ENCODE results near the gene NCAPD3. TPM values are rescaled to one million over a fixed set of nuclear protein-coding genes. Genes with fewer than 3 reads are reported as not detected.

Gene NCAPD3
- total and polyA plus RNA-seq, 2 donors (not counting 1 experiment from before 2014, with no cell fraction given), result 7.4 to 11.4 TPM

- H4K20me1 ChIP-seq (ENCODE audit: control insufficient read depth, extremely low read depth, insufficient read depth, low read length), result no peaks in the 10 kb centered on the region
- no peak overlapping the region for H3K9ac ChIP-seq (ENCODE audit: insufficient read depth, low read length)
- no peak for DNase-seq (ENCODE audit: low read depth in 2 of 2)
- no peak for TF ChIP-seq CTCF (conservative IDR thresholded peaks at IDR 0.05 in 1 of 2, IDR thresholded peaks at IDR 0.05 in 1 of 2; ENCODE audit: low read depth in 1 of 2, low read length in 2 of 2)
- no peak overlapping the region for H3K27ac ChIP-seq (ENCODE audit: insufficient read depth, low read length)
- H3K4me2 ChIP-seq (ENCODE audit: extremely low read depth, insufficient read depth, low read length), result no peak overlapping the region
- H3K36me3 ChIP-seq (ENCODE audit: control insufficient read depth, insufficient read depth, low read length), result peaks cover 4% of the 10 kb centered on the region
- no peaks in the 10 kb centered on the region for H3K27me3 ChIP-seq (ENCODE audit: control insufficient read depth, insufficient read depth, low read length)
- no peaks in the 10 kb centered on the region for H3K9me3 ChIP-seq (ENCODE audit: control insufficient read depth, insufficient read depth, low read depth, low read length)
- no peak overlapping the region for H2AFZ ChIP-seq (ENCODE audit: low read length)
- H3K4me1 ChIP-seq (ENCODE audit: control insufficient read depth, extremely low read depth, insufficient read depth, low read length), result no peaks in the 10 kb centered on the region
- H3K4me3 ChIP-seq (replicated peaks in 1 of 4; ENCODE audit: control extremely low read depth in 1 of 4, insufficient read depth in 1 of 4, low read depth in 3 of 4, low read length in 4 of 4), result no peak overlapping the region
- no peaks in the 10 kb centered on the region for H3K79me2 ChIP-seq (ENCODE audit: control insufficient read depth, insufficient read depth, low read length)
Measured at GRCh38 chr11:134260983-134261382, 37.2 kb upstream of the NCAPD3 start.

DNA sequence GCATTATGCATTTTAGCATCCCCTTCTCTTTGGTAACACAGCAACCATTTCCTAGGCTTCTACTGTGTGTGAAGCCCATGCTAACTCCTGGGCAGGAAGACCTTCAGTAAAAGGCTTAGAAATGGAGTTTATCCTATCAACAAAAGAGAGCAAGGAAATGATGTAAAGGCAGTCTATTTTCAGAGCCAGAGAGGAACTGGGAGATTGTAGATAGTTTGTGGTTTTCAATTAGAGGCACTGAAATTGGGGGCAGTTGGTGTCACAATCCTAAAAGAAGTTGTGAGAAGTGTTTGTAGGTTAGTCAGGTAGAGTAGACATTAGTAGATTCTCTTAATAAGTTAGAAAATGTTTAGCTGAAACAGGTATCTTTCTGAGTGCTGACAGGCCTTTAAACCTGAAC lies 36.7 kb upstream of the NCAPD3 start:
- Histone ChIP-seq H3K4me1 (ENCODE audit: control insufficient read depth, extremely low read depth, insufficient read depth, low read length) (no peaks in the 10 kb centered on the region), H3K27me3 (ENCODE audit: control insufficient read depth, insufficient read depth, low read length) (no peaks in the 10 kb centered on the region), H2AFZ (ENCODE audit: low read length) (no peak overlapping the region), H3K9ac (ENCODE audit: insufficient read depth, low read length) (no peak overlapping the region), H4K20me1 (ENCODE audit: control insufficient read depth, extremely low read depth, insufficient read depth, low read length) (no peaks in the 10 kb centered on the region), H3K36me3 (ENCODE audit: control insufficient read depth, insufficient read depth, low read length) (peaks cover 4% of the 10 kb centered on the region), H3K4me3 (replicated peaks in 1 of 4; ENCODE audit: control extremely low read depth in 1 of 4, insufficient read depth in 1 of 4, low read depth in 3 of 4, low read length in 4 of 4) (no peak overlapping the region), H3K79me2 (ENCODE audit: control insufficient read depth, insufficient read depth, low read length) (no peaks in the 10 kb centered on the region), H3K4me2 (ENCODE audit: extremely low read depth, insufficient read depth, low read length) (no peak overlapping the region), H3K9me3 (ENCODE audit: control insufficient read depth, insufficient read depth, low read depth, low read length) (no peaks in the 10 kb centered on the region), H3K27ac (ENCODE audit: insufficient read depth, low read length) (no peak overlapping the region)
- TF ChIP-seq EZH2 (IDR thresholded peaks at IDR 0.05; ENCODE audit: low read length, missing control alignments), result no peak
- no peak for TF ChIP-seq CTCF (conservative IDR thresholded peaks at IDR 0.05 in 1 of 2, IDR thresholded peaks at IDR 0.05 in 1 of 2; ENCODE audit: low read depth in 1 of 2, low read length in 2 of 2)
- DNase-seq (ENCODE audit: low read depth in 2 of 2), result no peak

- Histone ChIP-seq H4K20me1 (ENCODE audit: control insufficient read depth, extremely low read depth, insufficient read depth, low read length) (no peaks in the 10 kb centered on the region), H3K4me3 (replicated peaks in 1 of 4; ENCODE audit: control extremely low read depth in 1 of 4, insufficient read depth in 1 of 4, low read depth in 3 of 4, low read length in 4 of 4) (no peak overlapping the region), H2AFZ (ENCODE audit: low read length) (no peak overlapping the region), H3K9ac (ENCODE audit: insufficient read depth, low read length) (no peak overlapping the region), H3K27ac (ENCODE audit: insufficient read depth, low read length) (no peak overlapping the region), H3K4me2 (ENCODE audit: extremely low read depth, insufficient read depth, low read length) (no peak overlapping the region), H3K9me3 (ENCODE audit: control insufficient read depth, insufficient read depth, low read depth, low read length) (no peaks in the 10 kb centered on the region), H3K79me2 (ENCODE audit: control insufficient read depth, insufficient read depth, low read length) (peaks cover 5% of the 10 kb centered on the region), H3K36me3 (ENCODE audit: control insufficient read depth, insufficient read depth, low read length) (peaks cover 4% of the 10 kb centered on the region), H3K4me1 (ENCODE audit: control insufficient read depth, extremely low read depth, insufficient read depth, low read length) (no peaks in the 10 kb centered on the region), H3K27me3 (ENCODE audit: control insufficient read depth, insufficient read depth, low read length) (no peaks in the 10 kb centered on the region)
- no peak for DNase-seq (ENCODE audit: low read depth in 2 of 2)
- TF ChIP-seq EZH2 (IDR thresholded peaks at IDR 0.05; ENCODE audit: low read length, missing control alignments), result no peak
- TF ChIP-seq CTCF (conservative IDR thresholded peaks at IDR 0.05 in 1 of 2, IDR thresholded peaks at IDR 0.05 in 1 of 2; ENCODE audit: low read depth in 1 of 2, low read length in 2 of 2), result no peak
Measured at GRCh38 chr11:134258577-134258976, 34.8 kb upstream of the NCAPD3 start.

Data from fibroblast of lung (primary cell).